ENCODE measurements around the gene LNX1.

DNA sequence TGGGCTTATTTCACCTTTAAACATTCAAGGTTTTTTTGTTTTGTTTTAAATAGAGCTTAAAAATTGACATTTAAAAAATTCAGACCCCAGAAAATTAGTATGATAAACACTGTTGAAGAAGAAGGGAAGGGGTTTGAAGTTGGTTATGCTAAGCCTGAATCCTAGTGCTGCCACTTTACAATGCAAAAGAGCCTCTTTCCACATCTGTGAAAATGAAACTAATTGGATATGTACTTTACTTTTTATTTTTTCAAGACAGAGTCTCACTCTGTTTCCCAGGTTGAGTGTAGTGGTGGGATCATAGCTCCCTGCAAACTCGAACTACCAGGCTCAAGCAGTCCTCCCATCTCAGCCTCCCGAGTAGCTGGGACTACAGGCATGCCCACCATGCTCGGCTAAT lies 172.1 kb downstream of the LNX1 start:
- TF ChIP-seq POLR2A (conservative IDR thresholded peaks at IDR 0.05) = no peak
- no peak for TF ChIP-seq U2AF2 (optimal IDR thresholded peaks at IDR 0.05; ENCODE audit: low read depth, low read length)
